ENCODE results near the gene APBA2. TPM values are rescaled to one million over a fixed set of nuclear protein-coding genes. Genes with fewer than 3 reads are reported as not detected.

APBA2 gene
- total RNA-seq, 4 donors from 2014 or later: 2.3 to 15.0 (median 4.6) TPM; not detected in 1

GRCh38 chr15:29003840-29004233 is 118.1 kb downstream of the APBA2 start:
- Histone ChIP-seq H3K9me3 (no peaks in the 10 kb centered on the region), H3K27ac (no peak overlapping the region), H3K4me1 (no peaks in the 10 kb centered on the region), H3K4me3 (no peak overlapping the region), H3K27me3 (no peaks in the 10 kb centered on the region), H3K36me3 (no peaks in the 10 kb centered on the region)
- intact Hi-C loops (cut with DNase I; ENCODE audit: low total_unique reads): no loop called here
- TF ChIP-seq CTCF (IDR thresholded peaks at IDR 0.05): no peak
- TF ChIP-seq POLR2A (IDR thresholded peaks at IDR 0.05): no peak
- no peak for DNase-seq

GRCh38 chr15:29005931-29006330 is 120.2 kb downstream of the APBA2 start:
- intact Hi-C loops (cut with DNase I; ENCODE audit: low total_unique reads): no loop called here
- no peaks in the 10 kb centered on the region for H3K4me1 ChIP-seq
- TF ChIP-seq POLR2A (IDR thresholded peaks at IDR 0.05): no peak
- no peak for TF ChIP-seq CTCF (IDR thresholded peaks at IDR 0.05)
- no peak overlapping the region for H3K27ac ChIP-seq
- H3K9me3 ChIP-seq: no peaks in the 10 kb centered on the region
- no peak for DNase-seq
- H3K36me3 ChIP-seq: no peaks in the 10 kb centered on the region
- H3K4me3 ChIP-seq: no peak overlapping the region
- H3K27me3 ChIP-seq: no peaks in the 10 kb centered on the region

GRCh38 chr15:29008846-29009245 is 123.1 kb downstream of the APBA2 start:
- no peaks in the 10 kb centered on the region for H3K4me1 ChIP-seq
- DNase-seq: no peak
- no peaks in the 10 kb centered on the region for H3K36me3 ChIP-seq
- TF ChIP-seq CTCF (IDR thresholded peaks at IDR 0.05) (no peak), POLR2A (IDR thresholded peaks at IDR 0.05) (no peak)
- H3K27ac ChIP-seq: no peak overlapping the region
- intact Hi-C loops (cut with DNase I; ENCODE audit: low total_unique reads): no loop called here
- H3K4me3 ChIP-seq: no peak overlapping the region
- H3K27me3 ChIP-seq: no peaks in the 10 kb centered on the region
- H3K9me3 ChIP-seq: no peaks in the 10 kb centered on the region

GRCh38 chr15:29012097-29012496 is 126.3 kb downstream of the APBA2 start:
- H3K36me3 ChIP-seq: no peaks in the 10 kb centered on the region
- intact Hi-C loops (cut with DNase I; ENCODE audit: low total_unique reads): no loop called here
- H3K4me3 ChIP-seq: no peak overlapping the region
- no peak for TF ChIP-seq CTCF (IDR thresholded peaks at IDR 0.05)
- no peak for TF ChIP-seq POLR2A (IDR thresholded peaks at IDR 0.05)
- DNase-seq: no peak
- no peaks in the 10 kb centered on the region for H3K4me1 ChIP-seq
- no peak overlapping the region for H3K27ac ChIP-seq
- H3K9me3 ChIP-seq: no peaks in the 10 kb centered on the region
- no peaks in the 10 kb centered on the region for H3K27me3 ChIP-seq

GRCh38 chr15:29014493-29014892 is 128.7 kb downstream of the APBA2 start:
- no peak for DNase-seq
- H3K9me3 ChIP-seq: no peaks in the 10 kb centered on the region
- TF ChIP-seq CTCF (IDR thresholded peaks at IDR 0.05): no peak
- no peak for TF ChIP-seq POLR2A (IDR thresholded peaks at IDR 0.05)
- intact Hi-C loops (cut with DNase I; ENCODE audit: low total_unique reads): no loop called here
- H3K4me3 ChIP-seq: no peak overlapping the region
- H3K27ac ChIP-seq: no peak overlapping the region
- H3K36me3 ChIP-seq: no peaks in the 10 kb centered on the region
- no peaks in the 10 kb centered on the region for H3K4me1 ChIP-seq
- no peaks in the 10 kb centered on the region for H3K27me3 ChIP-seq
